ENCODE data around the gene PNPLA3.

PNPLA3 gene

GRCh38 chr22:43925433-43926348, 2.1 kb downstream of the PNPLA3 start:
- DNase-seq: no peak

- DNase-seq: no peak
These were observed 2.7 kb downstream of the PNPLA3 start for GRCh38 chr22:43926349-43926710.

DNA sequence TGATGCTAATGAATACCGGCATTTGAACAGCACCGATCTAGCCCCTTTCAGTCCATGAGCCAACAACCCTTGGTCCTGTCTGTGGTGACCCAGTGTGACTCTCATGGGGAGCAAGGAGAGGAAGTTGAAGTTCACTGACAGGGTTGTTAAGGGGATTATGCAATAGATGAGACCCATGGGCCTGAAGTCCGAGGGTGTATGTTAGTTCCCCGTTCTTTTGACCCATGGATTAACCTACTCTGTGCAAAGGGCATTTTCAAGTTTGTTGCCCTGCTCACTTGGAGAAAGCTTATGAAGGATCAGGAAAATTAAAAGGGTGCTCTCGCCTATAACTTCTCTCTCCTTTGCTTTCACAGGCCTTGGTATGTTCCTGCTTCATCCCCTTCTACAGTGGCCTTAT, 4.9 kb downstream of the PNPLA3 start:
- DNase-seq: peak; percentile 13

DNA sequence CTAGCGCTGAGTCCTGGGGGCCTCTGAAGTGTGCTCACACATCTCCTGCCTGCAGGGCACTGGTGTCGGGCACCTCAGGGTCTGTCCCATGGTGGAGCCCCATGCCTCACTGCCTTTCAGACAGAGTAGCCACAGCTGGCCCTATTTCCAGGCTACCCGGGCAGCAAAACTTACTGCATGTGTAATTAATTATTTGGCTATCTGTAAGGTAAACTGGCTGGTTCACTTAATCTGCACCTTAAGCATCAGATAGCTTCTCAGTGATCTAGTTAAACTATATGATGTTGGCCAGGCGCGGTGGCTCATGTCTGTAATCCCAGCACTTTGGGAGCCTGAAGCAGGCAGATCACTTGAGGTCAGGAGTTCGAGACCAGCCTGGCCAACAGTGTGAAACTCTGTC, 5.3 kb downstream of the PNPLA3 start:
- DNase-seq: no peak

GRCh38 chr22:43931771-43932170, 8.2 kb downstream of the PNPLA3 start:
- no peak for DNase-seq

- no peak for DNase-seq
These were observed 17.8 kb downstream of the PNPLA3 start for GRCh38 chr22:43941449-43941848.

DNA sequence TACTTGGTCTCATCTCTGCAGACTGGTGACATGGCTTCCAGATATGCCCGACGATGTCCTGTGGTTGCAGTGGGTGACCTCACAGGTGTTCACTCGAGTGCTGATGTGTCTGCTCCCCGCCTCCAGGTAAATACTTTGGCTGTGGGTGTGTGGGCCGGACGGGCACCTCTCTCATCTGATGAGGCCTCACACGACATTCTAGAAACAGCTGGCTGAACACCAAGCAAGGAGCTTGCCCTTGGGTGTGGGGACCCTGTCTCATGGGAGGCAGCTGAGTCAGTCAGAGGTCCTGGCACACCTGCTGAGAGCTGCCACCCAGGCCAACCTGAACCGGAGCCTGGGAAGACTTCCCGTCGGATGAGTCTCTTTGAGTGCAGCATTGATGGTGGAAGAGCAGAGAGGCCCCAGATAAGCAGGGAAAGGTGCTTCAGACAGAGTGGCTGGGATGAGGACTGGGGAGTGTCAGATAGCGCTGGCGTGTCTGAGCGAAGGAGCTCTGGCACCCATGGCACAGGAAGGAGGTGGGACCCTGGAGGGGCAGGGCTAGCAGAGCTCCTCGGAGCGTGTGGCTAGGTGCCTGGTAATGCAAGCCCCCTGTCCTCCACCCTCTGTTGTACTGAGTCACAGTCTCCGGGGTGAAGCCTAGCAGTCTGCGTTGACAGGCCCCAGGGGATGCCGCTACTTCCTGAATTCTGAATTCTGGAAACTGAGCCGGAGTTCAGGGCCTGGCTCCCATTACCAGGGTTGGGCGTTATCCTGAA, 21.2 kb downstream of the PNPLA3 start:
- peak; percentile 6 for DNase-seq

DNA sequence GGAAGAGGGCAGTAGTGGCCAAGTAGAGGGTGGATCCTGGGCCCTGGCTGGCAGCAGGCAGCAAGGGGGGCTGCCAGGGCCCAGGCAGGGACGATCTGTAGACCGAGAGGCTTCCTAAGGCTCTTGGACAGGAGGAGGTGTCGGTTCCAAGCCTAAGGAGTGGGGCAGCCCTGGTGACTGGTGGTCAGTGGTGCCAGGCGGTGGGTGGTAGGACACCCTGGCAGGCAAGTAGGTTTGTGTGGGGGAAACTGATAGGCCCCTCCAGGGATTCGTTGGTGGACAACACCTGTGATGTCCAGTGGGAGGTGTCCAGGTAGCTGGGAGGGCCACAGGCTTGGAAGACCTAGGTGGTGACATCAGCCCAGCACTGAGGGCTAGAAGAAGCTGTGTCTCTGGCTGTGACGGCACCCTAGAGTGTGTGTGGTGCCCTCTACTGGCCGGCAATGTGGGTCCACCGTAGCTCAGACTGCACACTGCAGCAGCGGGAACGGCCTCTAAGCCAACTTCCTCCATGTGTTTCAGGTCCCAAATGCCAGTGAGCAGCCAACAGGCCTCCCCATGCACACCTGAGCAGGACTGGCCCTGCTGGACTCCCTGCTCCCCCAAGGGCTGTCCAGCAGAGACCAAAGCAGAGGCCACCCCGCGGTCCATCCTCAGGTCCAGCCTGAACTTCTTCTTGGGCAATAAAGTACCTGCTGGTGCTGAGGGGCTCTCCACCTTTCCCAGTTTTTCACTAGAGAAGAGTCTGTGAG, 22.2 kb downstream of the PNPLA3 start:
- peak; percentile 28 for DNase-seq

- no peak for DNase-seq
These were observed 22.7 kb downstream of the PNPLA3 start for GRCh38 chr22:43946384-43946667.

DNA sequence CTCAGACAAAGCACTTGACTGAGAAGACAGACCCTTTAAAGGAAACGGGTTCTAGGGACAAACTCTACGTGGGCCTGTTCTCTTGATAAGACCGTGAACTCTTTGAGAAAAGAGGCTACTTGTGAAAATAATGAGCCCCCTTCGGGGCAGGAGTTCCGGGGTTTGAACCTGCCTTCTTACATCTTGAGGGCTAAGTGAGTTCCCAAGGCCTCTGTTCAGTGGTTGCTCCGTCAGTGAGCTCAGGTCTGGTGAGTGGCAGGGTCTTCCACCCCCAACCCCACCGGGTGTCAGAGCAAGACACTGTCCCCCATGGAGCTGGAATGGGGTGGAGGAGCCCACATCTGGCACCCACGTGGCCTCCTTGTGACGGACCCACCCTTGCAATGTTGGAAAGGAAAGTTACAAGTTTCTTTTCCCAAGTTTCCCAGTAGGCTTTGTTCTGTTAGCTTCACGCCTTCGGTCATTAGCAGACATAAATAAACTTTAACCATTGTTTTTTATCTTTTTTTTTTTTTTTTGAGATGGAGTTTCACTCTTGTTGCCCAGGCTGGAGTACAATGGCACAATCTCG, 25.3 kb downstream of the PNPLA3 start:
- DNase-seq: no peak

DNA sequence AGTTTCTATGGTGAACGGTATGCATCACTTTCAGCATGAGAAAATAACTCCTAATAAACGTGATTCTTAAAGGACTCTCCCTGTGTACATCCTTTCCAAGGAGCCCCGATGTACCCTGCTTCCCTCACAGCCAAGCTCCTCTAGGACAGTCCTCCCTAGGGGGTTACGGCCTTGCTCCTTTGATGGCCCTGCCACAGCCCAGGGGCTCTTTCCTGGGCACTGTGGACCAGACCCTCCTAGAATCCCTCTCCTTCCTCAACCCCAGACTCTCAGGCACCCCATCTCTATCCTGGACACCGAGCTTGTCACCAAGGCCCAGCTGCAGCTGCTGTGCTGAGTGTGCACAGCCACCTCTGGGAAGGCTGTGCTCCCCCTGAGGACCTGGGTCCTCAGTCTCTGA, 27.8 kb downstream of the PNPLA3 start:
- DNase-seq: no peak

- DNase-seq: no peak
These were observed 28.4 kb downstream of the PNPLA3 start for GRCh38 chr22:43951966-43952365.

- DNase-seq: peak; percentile 13
These were observed 30.6 kb downstream of the PNPLA3 start for GRCh38 chr22:43953988-43954785.

GRCh38 chr22:43955040-43955882, 31.7 kb downstream of the PNPLA3 start, which contains the start of gene SAMM50:
SAMM50 (plus strand) TSS chr22:43955442; CDS start chr22:43955578, 136 bp downstream.
- peak; percentile 82 for DNase-seq

GRCh38 chr22:43955883-43956782, 32.5 kb downstream of the PNPLA3 start:
- DNase-seq: peak; percentile 49

DNA sequence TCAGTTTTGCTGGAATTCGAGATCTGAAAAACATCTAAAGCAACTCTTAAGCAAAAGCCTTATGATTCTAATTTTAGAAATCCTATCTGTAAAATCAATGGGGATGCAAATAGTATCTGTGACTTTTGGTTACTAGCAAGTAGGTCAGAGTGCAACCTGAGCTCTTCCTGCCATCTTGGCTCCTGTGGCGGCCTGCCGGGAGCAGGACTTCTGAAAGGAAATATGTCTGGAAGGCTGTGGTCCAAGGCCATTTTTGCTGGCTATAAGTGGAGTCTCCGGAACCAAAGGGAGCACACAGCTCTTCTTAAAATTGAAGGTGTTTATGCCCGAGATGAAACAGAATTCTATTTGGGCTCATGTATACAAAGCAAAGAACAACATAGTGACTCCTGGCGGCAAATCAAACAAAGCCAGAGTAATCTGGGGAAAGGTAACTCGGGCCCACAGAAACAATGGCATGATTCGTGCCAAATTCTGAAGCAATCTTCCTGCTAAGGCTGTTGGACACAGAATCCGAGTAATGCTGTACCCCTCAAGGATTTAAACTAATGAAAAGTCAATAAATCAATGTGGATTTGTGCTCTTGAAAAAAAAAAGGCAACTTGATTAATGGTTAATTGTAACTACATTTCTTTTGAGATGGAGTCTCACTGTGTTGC, 33.3 kb downstream of the PNPLA3 start:
- DNase-seq: no peak

DNA sequence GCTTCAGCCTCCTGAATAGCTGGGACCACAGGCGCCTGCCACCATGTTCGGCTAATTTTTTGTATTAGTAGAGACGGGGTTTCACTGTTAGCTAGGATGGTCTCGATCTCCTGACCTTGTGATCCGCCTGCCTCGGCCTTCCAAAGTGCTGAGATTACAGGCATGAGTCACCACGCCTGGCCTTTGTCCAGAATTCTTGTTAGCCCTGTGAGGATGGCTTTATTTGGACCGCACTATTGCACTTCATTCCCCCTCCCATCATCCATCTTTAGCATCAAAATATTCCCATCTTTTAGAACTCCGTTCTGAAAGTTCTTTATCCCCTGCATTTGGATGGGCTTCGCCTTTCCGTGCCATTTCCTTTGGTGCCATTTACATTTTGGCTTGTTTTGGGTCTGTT, 34.3 kb downstream of the PNPLA3 start:
- no peak for DNase-seq

- no peak for DNase-seq
These were observed 40.8 kb downstream of the PNPLA3 start for GRCh38 chr22:43964314-43964857.

DNA sequence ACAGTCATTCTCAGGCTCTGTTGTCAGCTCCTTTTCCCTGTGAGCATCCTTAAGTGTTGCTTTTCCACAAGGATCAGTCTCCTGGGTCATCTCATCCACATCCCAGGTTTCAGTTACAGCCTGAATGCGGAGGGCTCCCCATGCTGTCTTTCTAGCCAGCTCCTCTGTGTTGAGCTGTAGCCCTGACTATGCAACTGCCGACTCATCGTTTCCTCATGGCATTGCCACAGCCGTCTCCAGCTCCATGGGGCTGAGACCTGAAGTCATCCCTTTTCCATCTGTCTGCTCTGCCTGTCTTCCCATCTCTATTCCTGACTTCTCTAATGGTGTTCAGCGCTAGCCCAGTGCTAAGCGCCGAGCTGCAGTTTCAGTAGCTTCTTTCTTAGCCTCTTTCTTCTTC, 43.5 kb downstream of the PNPLA3 start:
- DNase-seq: no peak

Measured in GF-D8 (cell line).